GM21619 (cell line): ENCODE data around the gene PKNOX1.
"Not testable (repeated sequence)": the region's sequence is repeated elsewhere in the genome, so short reads cannot be mapped to it uniquely, and the experiment has no call there.

ENCODE experiments used
- ATAC-seq: cut with Tn5 transposase; IDR thresholded peaks from one replicate; pipeline ENCODE4 v1.9.1; 2021; ENCODE audit not compliant: unreplicated experiment

PKNOX1 gene

GRCh38 chr21:43044547-43044946 lies 70.2 kb downstream of the PKNOX1 start:
- not testable (repeated sequence) for ATAC-seq

GRCh38 chr21:43045165-43045875 lies 71.0 kb downstream of the PKNOX1 start:
- not testable (repeated sequence) for ATAC-seq

DNA sequence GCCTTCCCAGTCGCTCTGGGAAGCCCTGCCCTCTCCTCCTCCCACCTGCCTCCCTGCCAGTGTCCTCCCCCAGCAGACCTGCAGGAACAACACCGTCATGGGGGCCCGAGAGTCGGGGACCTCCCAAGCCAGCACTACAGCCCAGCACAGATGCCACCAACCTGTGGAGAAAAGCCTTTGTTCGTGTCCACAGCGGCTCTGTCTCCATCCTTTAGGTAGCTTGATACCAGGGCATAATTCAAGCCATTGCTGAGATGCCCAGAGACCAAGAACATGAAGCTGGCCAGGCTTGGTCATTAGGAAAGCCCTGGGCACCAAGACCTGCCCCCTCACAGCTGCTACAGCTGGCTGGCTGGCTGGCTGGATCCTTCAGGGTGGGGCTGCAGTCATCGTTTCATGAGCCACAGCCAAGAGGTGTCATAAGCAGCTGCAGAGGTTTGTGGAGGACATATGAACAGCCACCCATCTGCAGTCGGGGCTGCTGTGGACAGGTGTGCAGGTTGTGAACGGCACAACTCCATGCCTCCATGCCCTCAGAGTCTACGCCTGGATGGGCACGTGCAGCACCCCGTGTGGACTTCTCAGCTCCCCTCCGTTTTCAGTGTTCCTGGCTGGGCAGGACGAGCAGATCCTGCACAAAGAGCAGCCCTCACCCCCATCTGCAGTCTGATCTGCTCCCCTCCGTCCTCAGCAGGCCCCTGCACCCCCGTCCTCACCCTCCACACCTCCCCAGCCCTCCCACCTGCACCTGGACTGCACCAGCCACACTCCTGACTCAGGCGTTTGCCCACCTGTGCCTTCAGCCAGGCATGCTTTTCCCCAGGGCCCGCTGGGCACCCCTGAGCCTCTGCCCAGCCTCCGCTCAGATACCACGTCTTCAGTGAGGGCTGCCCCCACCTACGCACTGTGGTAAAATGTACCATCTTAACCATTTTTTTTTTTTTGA lies 71.8 kb downstream of the PKNOX1 start:
- not testable (repeated sequence) for ATAC-seq

DNA sequence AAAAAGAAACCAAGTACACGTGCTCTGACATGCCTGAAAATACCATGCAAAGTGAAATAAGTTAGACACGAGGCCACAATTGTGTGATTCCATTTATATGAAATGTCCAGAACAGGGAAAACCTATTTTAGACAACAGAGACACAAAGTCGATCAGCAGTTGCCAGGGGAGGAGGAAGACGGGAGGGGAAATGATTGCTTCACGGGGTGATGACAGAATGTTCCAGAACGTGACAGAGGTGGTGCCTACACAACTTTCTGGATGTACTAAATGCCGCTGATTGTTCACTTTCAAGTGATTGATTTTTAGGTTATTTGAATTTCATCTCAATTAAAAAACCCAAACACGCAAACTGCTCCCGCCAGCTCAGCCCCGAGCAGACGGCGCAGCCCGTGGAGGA lies 78.8 kb downstream of the PKNOX1 start:
- not testable (repeated sequence) for ATAC-seq

GRCh38 chr21:43062955-43063664 lies 88.7 kb downstream of the PKNOX1 start:
- not testable (repeated sequence) for ATAC-seq

DNA sequence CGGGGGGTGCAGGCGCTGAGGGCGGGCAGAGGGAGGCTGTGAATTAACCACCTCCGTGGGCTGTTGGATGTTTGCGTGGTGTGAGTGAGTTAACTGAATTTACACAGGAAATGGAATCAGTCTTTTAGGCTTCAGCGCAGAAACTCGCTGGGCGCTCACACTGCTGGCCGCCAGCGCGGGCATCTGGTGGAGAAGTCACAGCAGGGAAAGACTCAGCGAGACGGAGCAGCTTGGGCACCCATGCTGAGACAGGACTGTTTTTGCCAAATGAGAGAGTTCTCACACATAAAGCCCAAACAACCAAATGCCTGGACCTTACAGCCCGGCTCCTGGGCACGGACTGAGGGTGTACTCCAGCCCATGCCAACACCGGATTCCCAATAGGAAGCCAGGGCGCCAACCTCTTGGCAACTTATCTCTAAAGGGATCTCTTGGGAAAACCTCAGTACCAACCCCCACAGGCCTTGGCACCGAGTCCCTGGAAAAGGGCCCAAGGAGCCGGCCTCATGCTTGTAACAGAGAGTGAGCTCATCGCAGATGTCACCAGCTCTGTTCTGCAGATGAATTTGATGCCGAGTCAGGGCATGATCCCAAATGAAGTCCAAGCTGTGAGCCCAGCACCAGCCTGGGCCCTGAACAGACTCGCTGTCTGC lies 90.0 kb downstream of the PKNOX1 start:
- not testable (repeated sequence) for ATAC-seq

DNA sequence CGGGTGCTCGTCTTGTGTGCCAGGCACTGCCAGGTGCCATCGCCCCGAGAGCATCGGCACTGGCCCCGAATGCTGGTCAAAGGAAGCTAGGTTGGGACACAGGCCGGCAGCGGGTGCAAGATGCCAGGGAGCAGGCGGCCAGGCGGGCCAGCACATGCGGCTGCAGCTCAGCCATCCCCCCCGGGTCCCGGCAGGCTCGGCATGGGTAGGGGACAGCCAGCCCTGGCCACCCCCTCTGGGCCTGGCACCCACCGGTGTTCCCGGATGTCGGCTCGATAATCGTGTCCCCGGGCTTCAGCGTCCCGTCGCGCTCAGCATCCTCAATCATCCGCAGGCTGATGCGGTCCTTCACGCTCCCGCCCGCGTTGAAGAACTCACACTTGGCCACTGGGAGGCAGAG lies 91.6 kb downstream of the PKNOX1 start:
- ATAC-seq, result not testable (repeated sequence)

DNA sequence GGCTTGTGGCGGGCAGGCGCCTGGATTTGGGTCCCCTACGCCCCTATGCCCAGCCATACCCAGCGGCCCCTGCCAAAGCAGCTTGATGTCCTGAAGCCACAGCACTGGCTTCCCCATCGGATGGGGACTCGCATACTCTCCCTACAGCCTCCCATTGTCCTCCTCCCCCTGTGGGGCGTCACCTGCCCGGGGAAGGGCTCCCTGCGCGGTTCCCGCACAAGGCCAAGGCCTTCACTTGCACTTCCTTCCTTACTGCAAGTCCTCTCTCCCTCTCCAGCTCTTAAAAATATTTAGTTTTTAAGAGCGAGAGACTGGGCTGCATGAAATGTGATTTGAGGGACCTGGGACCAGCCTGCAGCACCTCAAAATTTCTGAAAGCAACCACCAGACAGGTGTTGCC lies 92.3 kb downstream of the PKNOX1 start:
- not testable (repeated sequence) for ATAC-seq

- ATAC-seq, result not testable (repeated sequence)
These were observed 93.7 kb downstream of the PKNOX1 start for GRCh38 chr21:43068065-43068464.

DNA sequence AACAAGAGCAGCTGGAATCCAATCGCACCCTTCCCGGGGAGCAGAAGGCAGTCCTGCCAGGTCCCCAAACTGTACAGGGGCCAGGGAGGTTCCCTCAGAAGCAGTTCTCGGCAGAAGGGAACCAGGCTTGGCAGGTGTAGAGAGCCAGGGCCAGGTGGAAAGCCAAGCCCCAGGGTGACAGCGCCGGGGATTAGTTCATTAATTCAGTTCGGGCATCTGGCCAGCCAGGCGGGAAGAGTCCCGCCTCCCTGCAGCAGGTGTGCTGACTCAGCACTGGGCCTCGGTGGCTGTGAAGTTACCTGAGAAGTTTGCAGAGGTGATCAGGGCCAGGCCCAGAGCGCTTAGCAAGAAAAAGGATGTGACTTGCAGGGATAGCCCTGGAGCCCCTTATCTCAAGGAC lies 95.3 kb downstream of the PKNOX1 start:
- ATAC-seq, result not testable (repeated sequence)

GRCh38 chr21:43072742-43073141 lies 98.4 kb downstream of the PKNOX1 start:
- ATAC-seq, result not testable (repeated sequence)

DNA sequence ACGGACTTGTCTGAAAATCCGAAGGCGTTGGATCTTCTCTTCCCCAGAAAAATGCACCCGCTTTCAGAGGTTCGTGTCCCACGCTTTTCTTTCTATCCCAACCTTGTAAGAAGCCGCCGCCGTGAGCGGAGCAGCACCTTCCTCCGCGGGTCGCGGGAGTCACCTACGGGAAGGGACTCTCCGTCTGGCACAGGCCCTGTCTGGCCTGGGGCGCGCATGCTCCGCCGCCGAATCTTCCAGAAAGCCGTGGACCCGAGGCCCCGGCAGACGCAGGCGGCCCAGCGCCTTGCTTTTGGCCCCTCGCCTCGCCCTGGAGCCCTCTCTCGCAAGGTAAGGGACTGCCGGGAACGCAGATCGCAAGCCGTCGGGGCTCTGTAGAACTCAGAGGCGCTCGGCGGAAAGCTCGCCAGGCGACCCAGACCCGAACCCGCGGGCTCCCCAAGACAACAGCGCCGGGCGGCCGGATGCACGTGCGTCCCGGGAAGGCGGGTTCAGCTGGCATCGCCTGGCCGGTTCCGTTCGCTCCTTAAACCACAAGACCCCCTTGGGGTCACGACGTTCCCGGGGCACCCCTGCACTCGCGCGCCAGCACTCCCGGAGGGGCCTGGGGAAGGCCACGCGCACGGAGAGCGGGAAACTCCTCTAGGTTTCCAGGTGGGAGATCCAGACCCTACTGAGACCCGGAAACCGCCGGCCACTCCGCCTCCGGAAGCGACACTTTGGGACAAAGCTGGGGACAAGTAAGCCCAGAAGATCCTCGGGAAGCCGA lies 100.2 kb downstream of the PKNOX1 start:
- not testable (repeated sequence) for ATAC-seq

GRCh38 chr21:43075170-43076022 lies 101.0 kb downstream of the PKNOX1 start, which contains the start of gene CBS:
TSS of gene CBS (minus strand) at chr21:43075835. CDS start at chr21:43072193, 3,642 bp downstream.
- not testable (repeated sequence) for ATAC-seq

GRCh38 chr21:43076023-43076637 lies 101.8 kb downstream of the PKNOX1 start:
- not testable (repeated sequence) for ATAC-seq

DNA sequence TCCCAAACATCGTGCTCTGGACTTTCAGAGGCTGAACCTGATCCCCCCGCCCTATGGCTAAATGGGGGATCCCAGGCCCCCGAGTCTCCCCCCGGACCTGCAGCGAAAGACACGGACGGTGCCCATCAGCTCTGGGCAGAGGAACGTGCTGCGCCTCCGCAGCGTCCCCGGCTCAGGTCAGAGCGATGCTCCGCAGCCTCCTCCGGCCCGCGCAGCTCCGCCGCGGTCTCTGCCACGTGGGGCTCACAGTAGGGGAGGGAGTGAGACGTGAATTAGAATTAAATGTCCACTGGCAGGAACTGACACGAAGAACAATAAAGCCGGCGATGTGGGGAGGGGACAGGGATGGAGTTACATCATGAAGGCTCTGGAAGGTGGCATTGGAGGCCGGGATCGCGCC lies 102.3 kb downstream of the PKNOX1 start:
- not testable (repeated sequence) for ATAC-seq

GRCh38 chr21:43082587-43083300 lies 108.4 kb downstream of the PKNOX1 start:
- not testable (repeated sequence) for ATAC-seq
